SK-N-SH (cell line): ENCODE measurements around the gene CLCN1. TPM values are rescaled to one million over a fixed set of nuclear protein-coding genes. Genes with fewer than 3 reads are reported as not detected.

Experiments
- CTCF ChIA-PET: fragments of 300-600, 350-600 bp; formaldehyde crosslinking; extraction: SDS; loops from one replicate; lab custom pipeline; 2021; lab: Yijun Ruan, JAX
- POLR2A ChIA-PET: fragments of 350-600 bp; sonication (Branson Sonifier 250); formaldehyde crosslinking; extraction: SDS; loops from one replicate; lab custom pipeline; 2020; ENCODE audit warnings: antibody characterized with exemption, inconsistent platforms; lab: Yijun Ruan, JAX
- DNase-seq: peaks from one replicate; pipeline ENCODE4 v3.0.0; 2012
- H2AFZ ChIP-seq: fragments of 200-600 bp; sonication (generic); 2 replicates; pipeline ENCODE4 v1.8.1; 2016; ENCODE audit warnings: antibody characterized with exemption, mild to moderate bottlenecking, low read depth
- H3F3A ChIP-seq: fragments of 200-600 bp; sonication (generic); replicated peaks from 2 replicates; pipeline ENCODE3; 2016; ENCODE audit warnings: antibody characterized with exemption, mild to moderate bottlenecking; ENCODE audit not compliant: insufficient read depth
- H3K27ac ChIP-seq, 2 experiments: fragments of 200-500 bp in 1 of 2; fragments of 200-600 bp in 1 of 2; sonication (Bioruptor generic) in 1 of 2; sonication (generic), shearing (Covaris generic) in 1 of 2; 2 replicates each; pipeline versions ENCODE4 v1.5.1 to v1.6.1; 2014 to 2016; ENCODE audit warnings: low read depth in 2 of 2, inconsistent platforms in 1 of 2, low read length in 1 of 2, mild to moderate bottlenecking in 1 of 2, mixed read lengths in 1 of 2
- H3K27me3 ChIP-seq: fragments of 200-600 bp; sonication (generic), shearing (Covaris generic); 2 replicates; pipeline ENCODE4 v1.6.1; 2016; ENCODE audit warnings: mixed run types; ENCODE audit not compliant: insufficient read depth
- H3K36me3 ChIP-seq, 2 experiments: fragments of 200-500 bp in 1 of 2; fragments of 200-600 bp in 1 of 2; sonication (Bioruptor generic) in 1 of 2; sonication (generic) in 1 of 2; replicated peaks in 1 of 2; 2 replicates each; pipeline versions ENCODE3 to v1.5.1; 2014 to 2016; ENCODE audit warnings: low read length in 1 of 2, mild to moderate bottlenecking in 1 of 2; ENCODE audit not compliant: insufficient read depth in 2 of 2, control insufficient read depth in 1 of 2
- H3K4me1 ChIP-seq, 2 experiments: fragments of 200-500 bp in 1 of 2; fragments of 200-600 bp in 1 of 2; sonication (Bioruptor generic) in 1 of 2; sonication (generic), shearing (Covaris generic) in 1 of 2; 2 replicates each; pipeline versions ENCODE4 v1.5.1 to v1.6.1; 2014 to 2016; ENCODE audit warnings: low read depth in 1 of 2, low read length in 1 of 2, mixed run types in 1 of 2; ENCODE audit not compliant: insufficient read depth in 2 of 2, control insufficient read depth in 1 of 2
- H3K4me2 ChIP-seq: fragments of 200-600 bp; sonication (generic), shearing (Covaris generic); 2 replicates; pipeline ENCODE4 v1.6.1; 2017; ENCODE audit warnings: mixed run types
- H3K4me3 ChIP-seq, 2 experiments: fragments of 200-500 bp in 1 of 2; fragments of 200-600 bp in 1 of 2; sonication (Bioruptor generic) in 1 of 2; sonication (generic), shearing (Covaris generic) in 1 of 2; 2 replicates each; pipeline versions ENCODE4 v1.5.1 to v1.8.1; 2014 to 2016; ENCODE audit warnings: low read depth in 2 of 2, inconsistent platforms in 1 of 2, low read length in 1 of 2, mild to moderate bottlenecking in 1 of 2, mixed read lengths in 1 of 2, moderate library complexity in 1 of 2
- H3K79me2 ChIP-seq: fragments of 200-600 bp; sonication (generic); 2 replicates; pipeline ENCODE4 v1.8.1; 2017; ENCODE audit warnings: mild to moderate bottlenecking; ENCODE audit not compliant: insufficient read depth
- H3K9ac ChIP-seq: fragments of 200-600 bp; sonication (generic); 2 replicates; pipeline ENCODE4 v1.6.1; 2017; ENCODE audit warnings: mixed run types
- H3K9me2 ChIP-seq: fragments of 200-600 bp; sonication (generic); 2 replicates; pipeline ENCODE4 v1.6.1; 2017; ENCODE audit warnings: mixed run types
- H3K9me3 ChIP-seq: fragments of 200-600 bp; sonication (generic); 2 replicates; pipeline ENCODE4 v1.6.1; 2017; ENCODE audit warnings: mixed run types, mild to moderate bottlenecking, moderate library complexity
- H4K20me1 ChIP-seq: fragments of 200-600 bp; sonication (generic); 2 replicates; pipeline ENCODE4 v1.6.1; 2017; ENCODE audit warnings: mild to moderate bottlenecking, mixed run types; ENCODE audit not compliant: insufficient read depth
- FOXJ3 ChIP-seq: sonication (generic); formaldehyde crosslinking; IDR thresholded peaks from 2 replicates; pipeline ENCODE4 v1.5.1; 2020; ENCODE audit warnings: mild to moderate bottlenecking, missing genetic modification reagents
- MEF2A ChIP-seq: IDR thresholded peaks from 2 replicates; pipeline ENCODE4 v1.4.0; 2012; ENCODE audit warnings: low read depth, borderline replicate concordance
- NRF1 ChIP-seq: IDR thresholded peaks from 2 replicates; pipeline ENCODE4 v1.6.1; 2012; ENCODE audit warnings: low read depth, mild to moderate bottlenecking, low read length
- POLR2AphosphoS5 ChIP-seq: IDR thresholded peaks from 2 replicates; pipeline ENCODE4 v1.6.1; 2012; ENCODE audit warnings: low read depth, low read length
- RAD21 ChIP-seq: IDR thresholded peaks from 2 replicates; pipeline ENCODE4 v1.6.1; 2012; ENCODE audit warnings: mild to moderate bottlenecking, low read length
- RFX5 ChIP-seq: IDR thresholded peaks from 2 replicates; pipeline ENCODE4 v1.6.1; 2012; ENCODE audit warnings: mild to moderate bottlenecking, improper control_type of control experiment, low read length
- SMC3 ChIP-seq: IDR thresholded peaks from 2 replicates; pipeline ENCODE4 v1.6.1; 2012; ENCODE audit warnings: low read depth, low read length, improper control_type of control experiment
- TCF12 ChIP-seq: IDR thresholded peaks from 2 replicates; pipeline ENCODE4 v1.4.0; 2012
- TEAD4 ChIP-seq: IDR thresholded peaks from 2 replicates; pipeline ENCODE4 v1.4.0; 2012; ENCODE audit warnings: mild to moderate bottlenecking, borderline replicate concordance; ENCODE audit not compliant: insufficient read depth
- WGBS: methylation state at CpG from one replicate; pipeline ENCODE4 v1.1.6; 2017; ENCODE audit warnings: low lambda C conversion rate; 5-methylcytosine and 5-hydroxymethylcytosine counted together
- polyA plus RNA-seq, 3 experiments: library from polyadenylated mRNA; depleted of rRNA; stranded (reverse); fragments of >200 nt; gene quantifications; 2 replicates each; pipeline ENCODE4 v1.2.3, GENCODE V29; 2012
- TF ChIP-seq, protein P1 (sequence below): IDR thresholded peaks from 2 replicates; pipeline ENCODE4 v1.6.1; 2012; ENCODE audit warnings: mild to moderate bottlenecking, low read depth, low read length, moderate library complexity
- TF ChIP-seq, protein P2 (sequence below): IDR thresholded peaks from 2 replicates; pipeline ENCODE4 v1.4.0; 2012; ENCODE audit warnings: low read depth, borderline replicate concordance
- TF ChIP-seq, protein P3 (sequence below): fragments of 200-600 bp; sonication (generic); IDR thresholded peaks from 2 replicates; pipeline ENCODE4 v1.6.1; 2017; ENCODE audit warnings: antibody characterized with exemption, mild to moderate bottlenecking, moderate library complexity
- TF ChIP-seq, protein P4 (sequence below): IDR thresholded peaks from 2 replicates; pipeline ENCODE4 v1.4.0; 2012; ENCODE audit warnings: low read depth, borderline replicate concordance

Gene CLCN1
- polyA plus RNA-seq, 1 of the 3 experiments (the other 2 are of a cell fraction): 0.12 TPM

DNA sequence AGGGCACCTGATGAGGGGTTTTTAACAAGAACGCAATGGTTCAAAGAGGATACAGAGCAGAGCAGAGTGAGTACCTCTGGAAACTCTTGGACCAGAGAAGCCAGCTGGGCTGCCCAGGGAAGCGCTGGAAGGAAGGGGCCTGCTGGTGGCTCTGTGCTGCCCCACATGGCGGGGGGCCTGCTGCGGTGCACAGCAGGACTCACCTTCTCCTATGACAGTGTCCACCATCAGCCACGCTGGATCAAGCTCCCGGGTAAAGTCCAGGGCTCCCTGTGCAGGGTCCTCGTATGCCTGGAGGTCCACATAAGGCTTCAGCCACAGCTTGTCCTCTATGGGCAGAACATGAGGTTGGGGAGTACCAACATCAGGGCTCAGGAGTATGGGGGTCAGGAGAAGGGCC is 80.3 kb downstream of the CLCN1 start:
- Histone ChIP-seq H3F3A (peaks cover 38% of the 10 kb centered on the region), H3K9ac (no peak overlapping the region), H3K9me2 (no peaks in the 10 kb centered on the region), H3K9me3 (no peaks in the 10 kb centered on the region), H3K4me3 (no peak overlapping the region), H3K4me1 (peaks cover 10% of the 10 kb centered on the region in 2 experiments; a peak in 3 of 4 replicates)
- WGBS: 78% methylated on average over 5 of the region's 7 CpGs
- TF ChIP-seq NRF1: no peak
- TF ChIP-seq, protein P1, sequence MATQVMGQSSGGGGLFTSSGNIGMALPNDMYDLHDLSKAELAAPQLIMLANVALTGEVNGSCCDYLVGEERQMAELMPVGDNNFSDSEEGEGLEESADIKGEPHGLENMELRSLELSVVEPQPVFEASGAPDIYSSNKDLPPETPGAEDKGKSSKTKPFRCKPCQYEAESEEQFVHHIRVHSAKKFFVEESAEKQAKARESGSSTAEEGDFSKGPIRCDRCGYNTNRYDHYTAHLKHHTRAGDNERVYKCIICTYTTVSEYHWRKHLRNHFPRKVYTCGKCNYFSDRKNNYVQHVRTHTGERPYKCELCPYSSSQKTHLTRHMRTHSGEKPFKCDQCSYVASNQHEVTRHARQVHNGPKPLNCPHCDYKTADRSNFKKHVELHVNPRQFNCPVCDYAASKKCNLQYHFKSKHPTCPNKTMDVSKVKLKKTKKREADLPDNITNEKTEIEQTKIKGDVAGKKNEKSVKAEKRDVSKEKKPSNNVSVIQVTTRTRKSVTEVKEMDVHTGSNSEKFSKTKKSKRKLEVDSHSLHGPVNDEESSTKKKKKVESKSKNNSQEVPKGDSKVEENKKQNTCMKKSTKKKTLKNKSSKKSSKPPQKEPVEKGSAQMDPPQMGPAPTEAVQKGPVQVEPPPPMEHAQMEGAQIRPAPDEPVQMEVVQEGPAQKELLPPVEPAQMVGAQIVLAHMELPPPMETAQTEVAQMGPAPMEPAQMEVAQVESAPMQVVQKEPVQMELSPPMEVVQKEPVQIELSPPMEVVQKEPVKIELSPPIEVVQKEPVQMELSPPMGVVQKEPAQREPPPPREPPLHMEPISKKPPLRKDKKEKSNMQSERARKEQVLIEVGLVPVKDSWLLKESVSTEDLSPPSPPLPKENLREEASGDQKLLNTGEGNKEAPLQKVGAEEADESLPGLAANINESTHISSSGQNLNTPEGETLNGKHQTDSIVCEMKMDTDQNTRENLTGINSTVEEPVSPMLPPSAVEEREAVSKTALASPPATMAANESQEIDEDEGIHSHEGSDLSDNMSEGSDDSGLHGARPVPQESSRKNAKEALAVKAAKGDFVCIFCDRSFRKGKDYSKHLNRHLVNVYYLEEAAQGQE: no peak
- TF ChIP-seq, all 33 proteins: peak for 0
- no peak for DNase-seq
- Histone ChIP-seq H4K20me1 (peaks cover 19% of the 10 kb centered on the region), H3K27me3 (no peaks in the 10 kb centered on the region), H3K4me2 (no peak overlapping the region), H3K27ac (no peak overlapping the region), H2AFZ (no peak overlapping the region), H3K79me2 (no peaks in the 10 kb centered on the region), H3K36me3 (peaks cover 10 to 12% of the 10 kb centered on the region in 2 experiments)
- POLR2A ChIA-PET: no interaction called here
- CTCF ChIA-PET: interaction anchor here (1.6 to 7.5 kb wide), 4 partner anchors 9 to 156 kb away, joined by 4 to 38 read pairs (median 10); partner anchors contain the start of gene ZYX

DNA sequence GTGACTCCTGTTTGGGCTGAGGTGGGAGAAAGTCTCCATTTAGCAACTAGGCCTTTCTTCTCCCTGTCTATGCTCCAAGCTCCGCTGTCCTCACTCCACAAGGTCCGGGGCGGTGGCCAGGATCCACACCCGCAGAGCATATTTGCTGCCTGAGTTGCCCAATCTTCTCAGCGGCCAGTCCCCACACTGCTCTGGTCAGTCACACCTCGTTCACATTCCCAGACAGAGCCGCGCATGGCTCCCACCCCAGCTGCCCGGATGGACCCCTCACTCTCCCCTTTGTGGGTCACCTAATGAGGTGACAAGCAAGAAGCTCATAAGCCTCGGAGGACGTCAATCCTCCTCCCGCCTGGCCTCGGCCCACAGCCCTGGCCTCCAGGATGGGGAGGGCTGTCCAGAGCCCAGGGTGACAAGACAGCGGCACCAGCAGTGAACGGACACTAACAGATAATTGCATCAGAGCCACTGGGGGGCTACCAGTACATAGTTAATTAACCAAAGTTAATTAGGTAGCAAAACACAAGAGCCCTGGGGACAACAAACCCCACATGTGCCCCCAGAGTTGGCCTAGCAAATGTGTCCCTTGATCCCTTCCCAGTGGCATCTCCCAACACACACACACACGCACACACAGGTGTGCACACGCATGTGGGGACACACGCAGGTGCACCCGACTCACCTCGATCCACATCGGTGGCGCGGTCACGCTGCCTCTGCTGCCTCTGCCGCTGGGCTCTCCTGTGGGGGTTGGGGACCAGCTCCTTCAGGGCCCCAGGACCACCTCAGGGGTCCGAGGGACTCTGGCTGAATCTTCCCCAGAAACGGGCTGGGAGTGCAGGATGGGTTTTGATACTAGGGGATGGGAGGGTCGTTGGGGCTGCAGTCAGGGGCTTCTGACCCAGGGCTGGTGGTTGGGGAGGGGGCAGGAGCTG is 81.0 kb downstream of the CLCN1 start:
- Histone ChIP-seq H4K20me1 (peaks cover 12% of the 10 kb centered on the region), H3K27ac (no peak overlapping the region), H3K4me3 (no peak overlapping the region), H3F3A (peaks cover 31% of the 10 kb centered on the region), H3K27me3 (no peaks in the 10 kb centered on the region), H3K9me3 (no peaks in the 10 kb centered on the region), H2AFZ (no peak overlapping the region), H3K9me2 (no peaks in the 10 kb centered on the region), H3K4me2 (no peak overlapping the region), H3K9ac (no peak overlapping the region), H3K36me3 (peaks cover 3 to 7% of the 10 kb centered on the region in 2 experiments), H3K4me1 (peaks cover 2 to 7% of the 10 kb centered on the region in 2 experiments; a peak in 2 of 4 replicates), H3K79me2 (no peaks in the 10 kb centered on the region)
- ChIA-PET CTCF (interaction anchor here (1.6 to 7.5 kb wide), 5 partner anchors 8 to 156 kb away, joined by 4 to 38 read pairs (median 9); partner anchors contain the start of gene ZYX), POLR2A (no interaction called here)
- DNase-seq: no peak
- no peak for TF ChIP-seq SMC3
- TF ChIP-seq, protein P2, sequence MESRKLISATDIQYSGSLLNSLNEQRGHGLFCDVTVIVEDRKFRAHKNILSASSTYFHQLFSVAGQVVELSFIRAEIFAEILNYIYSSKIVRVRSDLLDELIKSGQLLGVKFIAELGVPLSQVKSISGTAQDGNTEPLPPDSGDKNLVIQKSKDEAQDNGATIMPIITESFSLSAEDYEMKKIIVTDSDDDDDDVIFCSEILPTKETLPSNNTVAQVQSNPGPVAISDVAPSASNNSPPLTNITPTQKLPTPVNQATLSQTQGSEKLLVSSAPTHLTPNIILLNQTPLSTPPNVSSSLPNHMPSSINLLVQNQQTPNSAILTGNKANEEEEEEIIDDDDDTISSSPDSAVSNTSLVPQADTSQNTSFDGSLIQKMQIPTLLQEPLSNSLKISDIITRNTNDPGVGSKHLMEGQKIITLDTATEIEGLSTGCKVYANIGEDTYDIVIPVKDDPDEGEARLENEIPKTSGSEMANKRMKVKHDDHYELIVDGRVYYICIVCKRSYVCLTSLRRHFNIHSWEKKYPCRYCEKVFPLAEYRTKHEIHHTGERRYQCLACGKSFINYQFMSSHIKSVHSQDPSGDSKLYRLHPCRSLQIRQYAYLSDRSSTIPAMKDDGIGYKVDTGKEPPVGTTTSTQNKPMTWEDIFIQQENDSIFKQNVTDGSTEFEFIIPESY: no peak
- no peak for TF ChIP-seq RFX5
- no peak for TF ChIP-seq MEF2A
- TF ChIP-seq, protein P3, sequence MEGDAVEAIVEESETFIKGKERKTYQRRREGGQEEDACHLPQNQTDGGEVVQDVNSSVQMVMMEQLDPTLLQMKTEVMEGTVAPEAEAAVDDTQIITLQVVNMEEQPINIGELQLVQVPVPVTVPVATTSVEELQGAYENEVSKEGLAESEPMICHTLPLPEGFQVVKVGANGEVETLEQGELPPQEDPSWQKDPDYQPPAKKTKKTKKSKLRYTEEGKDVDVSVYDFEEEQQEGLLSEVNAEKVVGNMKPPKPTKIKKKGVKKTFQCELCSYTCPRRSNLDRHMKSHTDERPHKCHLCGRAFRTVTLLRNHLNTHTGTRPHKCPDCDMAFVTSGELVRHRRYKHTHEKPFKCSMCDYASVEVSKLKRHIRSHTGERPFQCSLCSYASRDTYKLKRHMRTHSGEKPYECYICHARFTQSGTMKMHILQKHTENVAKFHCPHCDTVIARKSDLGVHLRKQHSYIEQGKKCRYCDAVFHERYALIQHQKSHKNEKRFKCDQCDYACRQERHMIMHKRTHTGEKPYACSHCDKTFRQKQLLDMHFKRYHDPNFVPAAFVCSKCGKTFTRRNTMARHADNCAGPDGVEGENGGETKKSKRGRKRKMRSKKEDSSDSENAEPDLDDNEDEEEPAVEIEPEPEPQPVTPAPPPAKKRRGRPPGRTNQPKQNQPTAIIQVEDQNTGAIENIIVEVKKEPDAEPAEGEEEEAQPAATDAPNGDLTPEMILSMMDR: no peak
- no peak for TF ChIP-seq TCF12
- no peak for TF ChIP-seq TEAD4
- no peak for TF ChIP-seq POLR2AphosphoS5
- TF ChIP-seq, protein P4, sequence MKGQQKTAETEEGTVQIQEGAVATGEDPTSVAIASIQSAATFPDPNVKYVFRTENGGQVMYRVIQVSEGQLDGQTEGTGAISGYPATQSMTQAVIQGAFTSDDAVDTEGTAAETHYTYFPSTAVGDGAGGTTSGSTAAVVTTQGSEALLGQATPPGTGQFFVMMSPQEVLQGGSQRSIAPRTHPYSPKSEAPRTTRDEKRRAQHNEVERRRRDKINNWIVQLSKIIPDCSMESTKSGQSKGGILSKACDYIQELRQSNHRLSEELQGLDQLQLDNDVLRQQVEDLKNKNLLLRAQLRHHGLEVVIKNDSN: no peak
- TF ChIP-seq RAD21: no peak
- TF ChIP-seq FOXJ3 (CRISPR knock-in tag): no peak
- WGBS: 82% methylated on average over 26 of the region's 28 CpGs
